HG03521 (cell line): ENCODE measurements around the gene GSG1L.
"Not testable (repeated sequence)": the region's sequence is repeated elsewhere in the genome, so short reads cannot be mapped to it uniquely, and the experiment has no call there.

ENCODE experiments used
- ATAC-seq: cut with Tn5 transposase; IDR thresholded peaks from one replicate; pipeline ENCODE4 v1.9.1; 2021; ENCODE audit warnings: mild to moderate bottlenecking, moderate library complexity; ENCODE audit not compliant: unreplicated experiment

The GSG1L gene

DNA sequence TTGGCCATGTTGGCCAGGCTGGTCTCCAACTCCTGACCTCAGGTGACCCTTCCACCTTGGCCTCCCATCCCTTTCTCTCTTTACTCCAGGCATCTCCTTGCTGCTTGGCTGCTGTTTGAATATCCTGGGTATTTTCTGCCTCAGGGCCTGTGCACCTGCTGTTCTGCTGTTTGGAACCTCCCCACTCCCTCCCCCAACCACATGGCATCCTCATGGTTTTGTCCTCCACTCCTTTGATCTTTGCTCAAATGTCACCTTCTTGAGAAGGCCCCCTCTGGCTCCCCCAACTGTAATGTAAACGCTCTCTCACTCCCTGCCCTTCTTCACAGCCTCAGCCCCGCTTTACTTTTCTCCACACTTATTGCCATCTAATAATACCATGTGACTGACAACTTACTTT, 152.0 kb downstream of the GSG1L start:
- ATAC-seq, result no peak

DNA sequence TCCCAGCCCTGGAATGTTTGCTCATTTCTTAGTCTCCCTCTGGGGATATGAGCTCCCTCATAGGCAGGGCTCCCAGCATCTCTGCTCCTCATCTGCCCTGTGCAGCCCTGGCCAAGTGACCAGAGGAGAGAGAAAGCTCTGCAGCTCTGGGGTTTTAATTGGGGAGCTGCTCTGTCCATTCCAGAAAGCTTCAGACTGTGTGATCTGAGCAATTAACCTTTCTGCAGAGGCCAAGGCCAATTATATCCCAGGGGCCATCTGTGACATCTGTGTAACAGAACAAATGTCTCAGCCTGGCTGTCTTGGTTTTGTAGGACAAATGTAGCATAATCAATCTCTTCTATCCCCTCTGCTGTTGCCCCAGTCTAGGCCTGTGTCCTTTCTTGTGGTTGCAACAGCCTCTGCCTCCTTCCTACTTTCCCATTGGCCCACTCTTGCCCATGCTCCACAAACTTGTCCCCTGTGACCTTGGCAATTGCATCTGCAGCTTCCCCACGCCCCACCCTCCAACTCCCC, 156.0 kb downstream of the GSG1L start:
- no peak for ATAC-seq

DNA sequence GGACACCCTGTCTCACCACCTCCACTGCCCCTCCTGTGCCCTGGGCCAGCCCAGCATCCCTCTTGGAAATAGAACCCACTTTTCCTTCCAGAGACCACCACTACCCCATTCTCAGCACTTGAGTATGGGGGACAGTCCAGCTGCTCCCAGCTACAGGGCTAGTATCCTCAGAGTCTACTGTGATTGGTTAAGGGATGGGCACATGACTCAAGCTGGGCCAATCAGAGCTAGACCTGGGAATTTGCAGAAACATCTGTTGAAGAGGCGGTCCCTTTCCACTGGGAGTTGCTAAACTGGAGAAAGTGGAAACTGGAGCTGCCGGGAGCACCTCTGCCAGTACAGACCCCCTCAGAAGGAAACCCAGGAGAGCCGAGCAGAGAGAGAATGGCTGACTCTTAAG, 156.6 kb downstream of the GSG1L start:
- no peak for ATAC-seq

DNA sequence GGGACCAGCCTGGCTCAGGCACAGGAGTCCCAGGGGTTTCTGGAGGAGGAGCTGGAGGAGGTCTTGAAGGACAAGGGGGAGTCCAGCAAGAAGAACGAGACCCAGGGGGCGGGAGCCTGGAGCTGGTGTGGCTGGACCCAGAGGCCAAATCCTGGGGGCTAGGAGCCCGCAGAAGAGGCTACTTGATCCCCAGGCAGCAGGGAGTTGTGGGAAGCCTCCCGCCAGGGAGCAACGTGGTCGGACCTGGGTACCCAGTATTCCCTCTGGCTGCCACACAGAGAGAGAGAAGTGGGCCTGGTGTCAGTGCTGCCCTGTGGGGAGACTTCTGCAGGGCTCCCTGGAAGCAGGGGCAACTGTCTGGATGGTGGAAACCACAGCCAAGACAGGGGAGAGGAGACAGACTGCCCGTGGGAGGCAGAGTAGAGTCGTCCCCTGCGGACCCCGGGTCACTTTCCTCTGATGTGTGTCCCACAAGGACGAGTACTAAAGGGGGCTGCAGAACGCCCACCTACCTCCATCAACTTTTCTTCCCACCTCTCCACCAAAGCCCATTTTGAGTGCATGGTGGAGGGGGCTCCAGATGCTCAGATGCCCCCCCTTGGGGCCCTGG, 160.4 kb downstream of the GSG1L start:
- no peak for ATAC-seq

DNA sequence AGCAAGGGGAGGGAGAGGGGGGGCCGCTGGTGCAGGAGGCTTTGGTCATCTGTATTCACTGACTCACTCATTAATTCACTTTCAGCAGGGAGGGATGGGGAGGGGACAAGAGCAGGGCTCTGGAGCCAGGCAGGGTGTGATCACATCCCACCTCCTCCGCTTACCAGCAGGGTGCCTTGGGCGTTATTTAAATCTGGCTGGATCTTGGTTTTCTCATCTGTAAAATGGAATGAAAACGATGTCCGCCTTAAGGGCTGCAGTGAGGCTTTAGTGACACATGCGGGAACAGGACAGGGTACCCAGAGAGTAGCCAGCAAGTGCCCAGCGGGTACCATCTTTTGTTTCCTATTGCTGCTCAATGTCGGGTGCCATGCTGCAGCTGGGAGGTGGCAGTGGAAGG, 161.0 kb downstream of the GSG1L start:
- ATAC-seq, result no peak

DNA sequence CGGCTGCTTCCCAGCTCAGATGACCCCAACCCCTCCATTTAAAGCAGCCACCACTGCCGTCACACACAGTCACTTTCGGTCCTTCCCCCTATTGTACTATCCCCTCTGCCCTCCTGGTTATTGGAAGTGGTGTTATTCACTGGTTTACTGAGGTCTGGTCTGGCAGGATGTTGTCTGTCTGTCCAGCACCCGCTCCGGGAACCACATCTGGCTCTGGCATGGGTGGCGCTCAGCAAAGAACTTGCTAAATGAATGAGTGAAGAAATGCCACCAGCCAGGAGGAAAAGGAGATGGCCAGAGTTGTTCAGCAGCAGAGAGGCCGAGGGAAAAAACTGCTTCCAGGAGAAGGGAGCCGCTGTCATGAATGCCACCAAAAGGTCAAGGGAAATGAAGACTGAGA, 161.6 kb downstream of the GSG1L start:
- no peak for ATAC-seq

DNA sequence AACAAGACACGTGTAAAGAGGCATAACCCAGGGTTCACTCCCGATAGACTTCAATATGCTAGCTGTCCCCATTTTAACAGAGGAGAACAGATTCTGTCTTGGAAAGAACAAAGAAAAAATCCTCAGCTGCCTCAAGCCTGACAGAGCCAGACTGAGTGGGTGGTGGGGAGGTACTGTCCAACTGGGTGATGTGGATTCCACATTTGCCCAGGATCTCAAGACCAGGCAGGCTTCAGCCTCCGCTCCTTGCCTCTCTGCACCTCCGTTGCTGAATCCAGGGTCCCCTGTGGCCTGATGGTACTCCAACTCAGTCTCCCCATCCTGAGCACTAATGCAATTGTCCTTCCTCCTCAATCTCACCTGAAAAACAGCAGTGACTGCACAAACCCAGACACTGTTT, 163.8 kb downstream of the GSG1L start:
- ATAC-seq, result no peak

DNA sequence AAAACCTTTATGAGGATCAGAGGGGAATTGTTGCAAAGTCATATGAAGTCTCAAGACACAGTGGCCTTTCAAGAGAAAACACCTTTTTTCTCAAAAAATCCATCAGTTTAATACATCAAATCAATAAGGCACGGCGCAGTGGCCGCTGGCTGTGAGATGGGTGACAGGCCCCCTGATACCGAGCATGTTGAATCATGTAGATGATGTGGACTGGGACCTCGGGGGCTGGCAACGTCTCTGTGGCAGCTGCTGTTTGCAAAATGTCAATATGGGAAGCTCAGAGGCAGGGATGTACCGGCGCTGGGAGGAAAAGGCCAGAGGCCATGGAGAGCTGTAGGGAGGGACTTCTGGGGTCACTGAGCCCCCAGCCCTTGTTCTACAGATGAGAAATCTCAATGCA, 169.1 kb downstream of the GSG1L start:
- no peak for ATAC-seq

DNA sequence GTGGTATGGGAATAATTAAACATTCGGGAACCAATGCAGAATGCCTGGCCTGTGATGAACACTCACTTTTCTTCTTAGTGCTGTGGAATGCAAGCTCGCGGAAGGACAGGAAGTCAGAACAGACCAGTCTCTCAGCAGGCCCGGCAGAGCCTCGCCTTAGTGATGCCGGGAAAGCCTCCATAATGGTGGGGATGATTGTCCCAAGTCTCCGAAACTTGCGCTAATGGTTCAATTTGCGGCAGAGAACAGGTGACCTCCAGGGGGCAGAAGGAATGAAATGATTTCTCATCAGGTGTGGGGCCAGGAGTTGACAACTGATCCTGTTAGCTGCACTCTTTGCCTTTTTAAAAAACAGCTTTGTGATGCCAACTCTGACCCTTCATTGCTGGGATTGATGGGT, 170.6 kb downstream of the GSG1L start:
- no peak for ATAC-seq

DNA sequence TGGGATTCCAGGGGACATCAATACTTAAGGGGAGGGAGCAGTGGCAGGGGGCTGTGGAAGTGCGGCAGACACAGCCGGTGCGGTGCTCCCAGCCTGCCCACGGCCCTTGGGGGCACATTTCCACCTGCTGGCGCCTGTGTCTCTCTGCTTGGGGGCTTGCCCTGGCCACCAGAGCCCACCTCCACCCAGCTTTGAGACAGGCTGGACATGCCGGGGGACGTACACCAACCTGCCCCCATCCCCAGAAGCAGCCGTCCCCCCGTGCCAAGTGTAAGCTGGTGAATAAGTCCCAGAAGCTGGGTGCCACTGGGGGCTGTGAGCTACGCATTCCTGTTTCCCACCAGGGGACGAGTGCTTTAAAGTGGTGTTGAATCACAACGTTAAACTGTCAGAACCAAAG, 172.6 kb downstream of the GSG1L start:
- ATAC-seq, result no peak

DNA sequence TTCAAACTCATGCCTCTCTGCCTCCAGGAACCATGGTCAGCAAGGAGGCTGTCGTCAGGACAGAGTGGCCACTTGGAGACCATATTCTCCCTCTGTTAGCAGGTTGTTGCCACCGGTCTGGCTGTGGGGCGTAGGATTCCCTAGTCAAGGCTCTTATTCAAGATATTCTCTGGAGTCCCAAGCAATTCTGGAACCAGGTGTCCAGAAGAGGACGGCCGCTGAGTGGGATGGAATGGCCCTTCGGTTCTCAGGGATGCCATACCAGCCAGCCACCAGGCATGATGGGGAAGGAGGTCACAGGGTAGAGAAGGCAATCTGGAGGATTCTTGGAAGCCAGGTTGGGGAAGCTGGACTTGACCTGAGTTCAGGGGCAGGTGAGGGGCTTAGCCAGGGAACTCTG, 173.5 kb downstream of the GSG1L start:
- no peak for ATAC-seq

DNA sequence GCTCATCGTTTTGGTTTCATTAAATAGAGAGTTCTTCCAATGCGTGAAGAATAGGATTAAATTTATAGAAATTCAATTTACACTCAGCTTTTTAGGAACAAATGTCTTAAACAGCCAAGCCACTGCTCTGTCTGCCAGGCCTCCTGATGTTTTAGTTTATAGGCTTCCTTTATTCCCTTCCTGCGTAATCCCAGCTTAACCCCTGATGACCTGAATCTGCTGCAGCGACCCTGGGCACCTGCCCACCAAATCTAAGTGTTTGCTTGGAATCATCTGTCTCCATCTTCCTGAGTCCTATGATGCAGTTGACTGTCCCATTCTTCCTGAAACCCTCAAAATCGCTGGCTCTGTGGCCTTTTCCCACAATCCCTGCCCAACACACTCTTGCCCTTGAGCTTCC, 179.9 kb downstream of the GSG1L start:
- ATAC-seq, result no peak

DNA sequence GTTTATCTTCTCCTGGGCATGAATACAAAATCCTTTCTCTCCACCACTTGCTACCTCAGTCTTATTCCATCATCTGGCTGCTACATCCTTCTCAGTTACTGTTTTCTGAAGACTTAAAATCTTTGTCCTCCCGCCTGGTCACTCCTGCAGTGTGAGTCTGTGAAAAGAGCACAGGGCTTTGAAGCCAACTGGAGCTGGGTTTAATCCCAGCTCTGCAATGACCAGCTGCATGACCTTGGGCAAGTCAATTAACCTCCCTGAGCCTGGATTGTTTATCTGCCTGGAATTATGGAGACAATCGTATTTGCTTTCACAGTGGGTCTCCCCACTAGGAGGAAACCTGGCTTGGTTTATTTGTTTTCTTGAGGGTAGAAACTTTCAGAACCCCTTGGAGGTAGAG, 183.2 kb downstream of the GSG1L start:
- ATAC-seq, result no peak

DNA sequence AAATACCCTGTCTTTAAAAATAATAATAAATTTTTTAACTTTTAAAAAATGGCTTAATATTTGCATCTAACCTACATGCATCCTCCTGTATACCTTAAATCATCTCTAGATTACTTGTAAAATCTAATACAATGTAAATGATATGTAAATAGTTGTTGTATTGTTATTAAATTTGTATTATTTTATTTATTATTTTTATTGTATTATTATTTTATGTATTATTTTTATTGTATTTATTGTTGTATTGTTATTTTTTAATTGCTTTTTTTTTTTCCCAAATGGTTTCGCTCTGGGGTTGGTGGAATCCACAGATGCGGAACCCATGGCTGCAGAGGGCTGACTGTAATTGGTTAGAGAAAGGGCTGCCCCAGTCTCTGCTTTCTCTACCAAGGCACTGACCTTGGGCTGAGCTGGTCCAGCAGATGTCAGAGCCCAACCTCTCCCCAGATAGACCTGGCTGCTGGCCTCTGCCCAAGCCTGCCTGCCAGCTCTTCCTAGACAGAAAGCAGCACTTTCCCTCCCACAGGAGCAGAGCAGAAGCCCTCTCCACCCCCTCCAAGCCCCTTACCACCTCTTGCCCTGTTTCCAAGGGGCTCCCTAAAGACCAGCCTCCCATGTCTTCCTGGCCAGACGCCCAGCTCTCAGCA, 183.8 kb downstream of the GSG1L start:
- no peak for ATAC-seq

DNA sequence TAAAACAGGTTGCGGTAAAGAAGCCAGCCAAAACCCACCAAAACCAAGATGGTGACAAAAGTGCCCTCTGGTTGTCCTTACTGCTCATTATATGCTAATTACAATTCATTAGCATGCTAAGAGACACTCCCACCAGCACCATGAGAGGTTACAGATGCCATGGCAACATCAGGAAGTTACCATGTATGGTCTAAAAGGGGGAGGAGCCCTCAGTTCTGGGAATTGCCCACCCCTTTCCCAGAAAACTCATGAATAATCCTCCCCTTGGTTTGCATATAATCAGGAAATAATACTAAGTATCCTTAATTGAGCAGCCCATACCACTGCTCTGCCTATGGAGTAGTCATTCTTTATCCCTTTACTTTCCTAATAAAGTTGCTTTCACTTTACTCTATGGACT, 190.9 kb downstream of the GSG1L start:
- not testable (repeated sequence) for ATAC-seq

DNA sequence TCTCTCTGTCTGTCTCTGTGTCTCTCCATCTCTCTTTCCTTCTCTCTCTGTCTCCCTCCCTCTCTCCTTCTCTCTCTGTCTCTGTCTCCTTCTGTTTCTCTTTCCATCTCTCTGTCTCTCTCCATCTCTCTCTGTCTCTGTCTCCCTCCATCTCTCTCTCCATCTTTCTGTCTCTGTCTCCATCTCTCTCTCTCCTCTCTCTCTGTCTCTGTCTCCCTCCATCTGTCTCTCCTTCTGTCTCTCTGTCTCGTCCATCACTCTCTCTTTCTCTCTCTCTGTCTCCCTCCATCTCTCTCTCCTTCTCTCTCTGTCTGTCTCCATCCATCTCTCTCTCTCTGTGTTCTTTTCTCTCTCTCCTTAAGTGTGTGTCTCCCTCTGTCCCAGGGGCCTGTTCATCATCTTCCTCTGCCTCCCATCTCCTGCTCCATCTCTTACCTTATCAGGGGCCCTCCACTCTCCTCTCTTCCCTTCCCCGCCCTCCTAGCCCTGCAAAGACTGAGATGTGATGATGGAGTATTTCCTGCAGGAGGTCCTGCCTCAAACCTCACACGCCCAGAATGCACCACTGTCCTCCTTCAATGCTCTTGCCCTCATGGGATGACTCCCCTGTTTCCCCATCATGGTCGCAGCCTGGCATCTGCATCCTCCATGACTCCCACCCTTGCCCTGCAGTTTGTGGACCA, 193.3 kb downstream of the GSG1L start:
- no peak for ATAC-seq

DNA sequence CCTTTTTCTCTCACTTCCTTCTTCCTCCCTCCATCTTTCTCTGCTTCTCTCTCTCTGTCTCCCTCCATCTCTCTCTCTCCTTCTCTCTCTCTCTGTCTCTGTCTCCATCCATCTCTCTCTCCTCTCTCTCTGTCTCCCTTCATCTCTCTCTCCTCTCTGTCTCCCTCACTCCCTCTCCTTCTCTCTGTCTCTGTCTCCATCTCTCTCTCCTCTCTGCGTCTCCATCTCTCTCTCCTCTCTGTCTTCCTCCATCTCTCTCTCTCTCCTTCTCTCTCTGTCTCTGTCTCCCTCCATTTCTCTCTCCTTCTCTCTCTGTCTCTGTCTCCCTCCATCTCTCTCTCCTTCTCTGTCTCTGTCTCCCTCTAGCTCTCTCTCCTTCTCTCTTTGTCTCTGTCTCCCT, 194.1 kb downstream of the GSG1L start:
- no peak for ATAC-seq

DNA sequence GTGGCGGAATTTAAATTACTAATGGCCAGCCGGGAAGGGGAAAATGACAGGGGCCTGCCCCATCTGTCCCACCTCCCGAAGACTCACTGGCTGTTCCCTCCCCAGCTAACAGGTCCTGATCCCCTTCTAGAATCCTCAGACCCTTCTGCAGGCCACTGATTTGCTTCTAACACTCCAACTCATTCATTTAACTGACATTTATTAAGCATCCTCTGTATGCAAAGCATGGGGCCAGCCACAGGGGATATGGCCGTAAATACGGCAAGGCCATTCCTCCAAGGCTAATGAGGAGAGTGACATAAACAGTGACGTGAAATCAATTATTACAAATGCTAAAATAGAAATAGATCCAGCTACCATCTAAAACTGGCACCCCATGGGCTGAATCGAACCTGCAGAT, 195.3 kb downstream of the GSG1L start:
- no peak for ATAC-seq

DNA sequence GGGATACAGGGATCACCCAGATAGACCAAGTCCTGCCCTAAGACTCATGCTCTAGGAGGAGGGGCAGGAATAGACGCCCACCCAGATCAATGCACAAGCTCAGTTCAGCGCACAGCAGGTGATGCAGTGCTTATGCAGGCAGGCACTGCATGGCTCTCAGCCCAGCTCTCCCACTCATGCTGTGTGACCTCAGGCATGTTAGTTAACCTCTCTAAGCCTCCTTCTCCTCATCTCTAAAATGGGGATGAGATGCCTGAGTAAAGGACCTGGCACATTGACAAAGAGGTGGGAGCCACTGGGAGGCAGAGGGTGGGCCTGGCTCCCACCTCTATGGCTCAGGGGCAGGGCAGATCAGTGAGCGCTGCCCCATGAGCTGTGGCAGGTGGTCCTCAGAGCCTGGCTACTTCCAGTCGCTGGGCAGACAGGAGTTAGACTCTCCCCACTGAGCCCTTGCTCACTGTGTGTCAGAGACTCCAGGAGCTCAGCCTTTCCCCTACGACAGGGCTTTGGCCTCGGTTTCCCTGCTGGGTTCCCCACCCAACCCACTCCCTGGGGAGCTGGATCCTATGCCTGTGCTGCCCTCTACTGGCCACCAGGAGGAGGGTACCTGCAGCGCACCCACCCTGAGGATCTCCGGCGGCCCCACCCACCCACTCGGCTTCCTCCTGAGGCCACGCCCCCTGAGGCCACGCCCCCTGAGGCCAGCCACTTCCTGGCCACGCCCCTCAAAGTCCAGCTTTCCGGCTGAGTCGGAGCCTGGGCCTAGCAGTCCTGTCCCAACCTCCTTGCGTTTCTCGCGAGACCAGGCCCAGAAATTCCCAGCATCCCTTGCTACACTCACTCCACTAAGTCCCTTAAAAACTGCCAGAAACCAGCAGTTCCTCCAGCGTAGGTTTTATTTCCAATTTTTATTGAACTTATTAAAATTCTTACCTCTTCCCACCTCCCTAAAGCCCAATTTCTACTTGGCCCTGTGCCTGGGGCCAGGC, 196.1 kb downstream of the GSG1L start:
- no peak for ATAC-seq

DNA sequence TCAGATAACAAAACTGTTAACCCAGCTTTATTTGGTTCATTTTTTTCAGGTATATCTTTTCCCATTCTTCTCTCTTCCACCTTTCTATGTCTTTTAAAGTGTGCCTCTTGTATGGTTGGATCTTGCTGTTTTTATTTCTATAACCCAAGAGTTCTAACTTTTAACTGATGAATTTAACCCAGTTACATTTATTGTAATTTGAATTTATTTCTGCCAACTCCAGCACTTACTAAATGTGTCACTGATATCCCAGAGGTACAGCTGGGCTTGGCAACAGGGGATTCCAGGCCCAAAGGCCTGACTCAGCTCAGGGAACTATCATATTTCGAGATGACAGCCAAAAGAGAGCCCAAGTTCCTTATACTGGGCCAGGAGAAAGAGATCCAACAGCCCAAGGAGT, 200.1 kb downstream of the GSG1L start:
- no peak for ATAC-seq

DNA sequence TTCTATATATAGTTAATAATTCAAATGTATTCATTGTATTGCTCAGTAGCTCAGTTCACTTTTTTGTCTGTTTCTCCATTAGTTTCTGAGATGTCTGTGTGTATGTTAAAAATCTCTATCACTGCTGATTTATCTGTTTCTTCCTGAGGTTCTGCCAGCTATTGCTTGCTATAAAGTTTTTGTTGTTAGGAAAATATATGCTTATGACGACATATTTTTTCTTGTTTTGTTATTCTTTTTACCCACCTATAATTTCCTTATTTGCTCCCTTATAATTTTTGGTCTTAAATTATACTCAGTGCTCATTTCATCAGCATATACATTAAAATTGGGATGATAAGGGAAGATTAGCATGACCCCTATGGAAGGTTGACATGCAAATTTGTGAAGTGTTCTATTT, 200.6 kb downstream of the GSG1L start:
- ATAC-seq, result no peak
